Suprapubic skin (tissue), 4 donors: Measurements from ENCODE around the gene MAML2. TPM values are rescaled to one million over a fixed set of nuclear protein-coding genes. Genes with fewer than 3 reads are reported as not detected.

Experiments used
- DNase-seq, 2 donors: peaks; one replicate each; pipeline ENCODE4 v3.0.0-alpha.2; 2019; ENCODE audit warnings: low spot score in 2 of 2
- H3K27ac ChIP-seq: fragments of 200-600 bp; sonication (generic); one replicate; pipeline ENCODE4 v1.5.1; 2019
- H3K27me3 ChIP-seq: fragments of 200-600 bp; sonication (generic); one replicate; pipeline ENCODE4 v1.5.1; 2019
- H3K36me3 ChIP-seq: fragments of 200-600 bp; sonication (generic); one replicate; pipeline ENCODE4 v1.5.1; 2019
- H3K4me1 ChIP-seq: fragments of 200-600 bp; sonication (generic); one replicate; pipeline ENCODE4 v1.5.1; 2019
- H3K4me3 ChIP-seq: fragments of 200-600 bp; sonication (generic); one replicate; pipeline ENCODE4 v1.5.1; 2019; ENCODE audit warnings: mild to moderate bottlenecking
- H3K9me3 ChIP-seq: fragments of 200-600 bp; sonication (generic); one replicate; pipeline ENCODE4 v1.5.1; 2019
- EP300 ChIP-seq: sonication (generic); formaldehyde crosslinking; IDR thresholded peaks from one replicate; pipeline ENCODE4 v1.6.1; 2017; ENCODE audit warnings: antibody characterized with exemption
- POLR2A ChIP-seq, 2 donors: fragments of 450-650 bp; IDR thresholded peaks; one replicate each; pipeline ENCODE4 v1.6.1; 2017; ENCODE audit warnings: antibody characterized with exemption in 2 of 2, mild to moderate bottlenecking in 2 of 2, moderate library complexity in 2 of 2
- POLR2AphosphoS5 ChIP-seq, 3 donors: sonication (generic); formaldehyde crosslinking; IDR thresholded peaks; one replicate each; pipeline ENCODE4 v1.6.1; 2017; ENCODE audit warnings: antibody characterized with exemption in 3 of 3
- WGBS: methylation state at CpG from one replicate; pipeline ENCODE4 v1.1.5; 2018; 5-methylcytosine and 5-hydroxymethylcytosine counted together
- total RNA-seq, 4 donors: library from RNA; depleted of rRNA; stranded (reverse); fragments of >200 nt; gene quantifications; one replicate each; pipeline ENCODE4 v1.1.0, GENCODE V29; 2016
- TF ChIP-seq, protein P1 (sequence below), 2 donors: fragments of 200-600 bp in 1 of 2; fragments of 450-650 bp in 1 of 2; sonication (generic) in 1 of 2; IDR thresholded peaks; one replicate each; pipeline ENCODE4 v1.5.1; 2016 to 2019; ENCODE audit warnings: antibody characterized with exemption in 2 of 2, mild to moderate bottlenecking in 1 of 2, moderate library complexity in 1 of 2

Gene MAML2
- total RNA-seq: 10 to 100 TPM; 24.9 to 44.4 (median 30.9) TPM

GRCh38 chr11:96342961-96343711, at the start of gene MAML2:
Gene MAML2, minus strand, starts transcription at chr11:96343195. Its CDS starts 1,300 bp downstream, at chr11:96341895.
- WGBS: 7% methylated on average over 31 of the region's 31 CpGs
- H3K9me3 ChIP-seq: no peaks in the 10 kb centered on the region
- TF ChIP-seq, protein P1, sequence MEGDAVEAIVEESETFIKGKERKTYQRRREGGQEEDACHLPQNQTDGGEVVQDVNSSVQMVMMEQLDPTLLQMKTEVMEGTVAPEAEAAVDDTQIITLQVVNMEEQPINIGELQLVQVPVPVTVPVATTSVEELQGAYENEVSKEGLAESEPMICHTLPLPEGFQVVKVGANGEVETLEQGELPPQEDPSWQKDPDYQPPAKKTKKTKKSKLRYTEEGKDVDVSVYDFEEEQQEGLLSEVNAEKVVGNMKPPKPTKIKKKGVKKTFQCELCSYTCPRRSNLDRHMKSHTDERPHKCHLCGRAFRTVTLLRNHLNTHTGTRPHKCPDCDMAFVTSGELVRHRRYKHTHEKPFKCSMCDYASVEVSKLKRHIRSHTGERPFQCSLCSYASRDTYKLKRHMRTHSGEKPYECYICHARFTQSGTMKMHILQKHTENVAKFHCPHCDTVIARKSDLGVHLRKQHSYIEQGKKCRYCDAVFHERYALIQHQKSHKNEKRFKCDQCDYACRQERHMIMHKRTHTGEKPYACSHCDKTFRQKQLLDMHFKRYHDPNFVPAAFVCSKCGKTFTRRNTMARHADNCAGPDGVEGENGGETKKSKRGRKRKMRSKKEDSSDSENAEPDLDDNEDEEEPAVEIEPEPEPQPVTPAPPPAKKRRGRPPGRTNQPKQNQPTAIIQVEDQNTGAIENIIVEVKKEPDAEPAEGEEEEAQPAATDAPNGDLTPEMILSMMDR (IDR thresholded peaks at IDR 0.05): peak; percentile 78 to 99
- TF ChIP-seq EP300: no peak

GRCh38 chr11:96391698-96392307, 48.8 kb upstream of the MAML2 start:
- Histone ChIP-seq H3K27me3 (no peaks in the 10 kb centered on the region), H3K4me3 (no peak overlapping the region), H3K4me1 (peaks cover 22% of the 10 kb centered on the region), H3K36me3 (no peaks in the 10 kb centered on the region), H3K27ac (no peak overlapping the region), H3K9me3 (no peaks in the 10 kb centered on the region)
- DNase-seq: no peak
- WGBS: 89% methylated on average over 3 of the region's 3 CpGs
- TF ChIP-seq POLR2A (IDR thresholded peaks at IDR 0.05): no peak
- no peak for TF ChIP-seq POLR2AphosphoS5 (IDR thresholded peaks at IDR 0.05)
- TF ChIP-seq, protein P1 (IDR thresholded peaks at IDR 0.05): no peak
- TF ChIP-seq EP300: no peak

More at GRCh38 chr11:96342961-96343711, at the start of gene MAML2:
- Histone ChIP-seq H3K27me3 (no peaks in the 10 kb centered on the region), H3K4me3 (peak within 1 kb of the TSS; percentile 63), H3K4me1 (peaks cover 38% of the 10 kb centered on the region), H3K27ac (peak within 1 kb of the TSS; percentile 80), H3K36me3 (no peaks in the 10 kb centered on the region)
- peak; percentile 96 for DNase-seq

- 26% methylated on average over 6 of the region's 6 CpGs for WGBS
- Histone ChIP-seq H3K27ac (peak overlapping the region; percentile 93), H3K36me3 (no peaks in the 10 kb centered on the region), H3K9me3 (no peaks in the 10 kb centered on the region), H3K27me3 (no peaks in the 10 kb centered on the region), H3K4me1 (peaks cover 22% of the 10 kb centered on the region), H3K4me3 (peak overlapping the region; percentile 76)
- TF ChIP-seq POLR2AphosphoS5 (IDR thresholded peaks at IDR 0.05) (no peak), POLR2A (IDR thresholded peaks at IDR 0.05) (no peak), EP300 (no peak)
- TF ChIP-seq, protein P1 (IDR thresholded peaks at IDR 0.05): no peak
- DNase-seq: no peak
Observed at GRCh38 chr11:96390488-96390792, 47.4 kb upstream of the MAML2 start.

- H3K27me3 ChIP-seq: no peaks in the 10 kb centered on the region
- WGBS: under 1% methylated on average over 34 of the region's 53 CpGs
- H3K27ac ChIP-seq: peak within 1 kb of the TSS; percentile 93
- peaks cover 22% of the 10 kb centered on the region for H3K4me1 ChIP-seq
- H3K9me3 ChIP-seq: no peaks in the 10 kb centered on the region
- H3K36me3 ChIP-seq: no peaks in the 10 kb centered on the region
- DNase-seq: peak; percentile 98
- TF ChIP-seq EP300 (no peak), POLR2AphosphoS5 (IDR thresholded peaks at IDR 0.05) (peak; percentile 19 to 23 (median 19)), POLR2A (IDR thresholded peaks at IDR 0.05) (peak in 1 of 2 donors; percentile 89)
- TF ChIP-seq, protein P1 (IDR thresholded peaks at IDR 0.05): no peak
- peak within 1 kb of the TSS; percentile 76 for H3K4me3 ChIP-seq
Observed at GRCh38 chr11:96389720-96390487, 46.9 kb upstream of the MAML2 start, which contains the start of the genes CCDC82 and JRKL. Gene CCDC82, minus strand, starts transcription at chr11:96389912. Its CDS starts 5,165 bp downstream, at chr11:96384747. Gene JRKL, plus strand, starts transcription at chr11:96390013. Its CDS starts 637 bp downstream, at chr11:96390650.
